T47D (cell line): ENCODE data around the gene PAFAH2.
"Not testable (repeated sequence)": the region's sequence is repeated elsewhere in the genome, so short reads cannot be mapped to it uniquely, and the experiment has no call there.

Experiments
- DNase-seq, 2 experiments: peaks; one replicate each; pipeline versions ENCODE4 v3.0.0 to v3.0.0-alpha.2; 2011 to 2012; ENCODE audit warnings: low read depth in 1 of 2, low spot score in 1 of 2
- JUND ChIP-seq: IDR thresholded peaks from 2 replicates; pipeline ENCODE4 v1.6.1; 2012; ENCODE audit warnings: low read depth
- in situ Hi-C: cut with HindIII; loops from 2 replicates; pipeline ENCODE4 v1.10.0; 2016; ENCODE audit warnings: low sequenced_read_pairs, low pct_unique_long_range_greater_than_20kb

PAFAH2 gene

GRCh38 chr1:25936947-25937346 is 60.9 kb downstream of the PAFAH2 start:
- no peak for TF ChIP-seq JUND
- no peak for DNase-seq
- in situ Hi-C loops, result no loop called here

- in situ Hi-C loops, result no loop called here
- no peak for DNase-seq
- TF ChIP-seq JUND, result no peak
Observed at GRCh38 chr1:25933479-25934365, 64.1 kb downstream of the PAFAH2 start.

GRCh38 chr1:25932811-25933400 is 65.0 kb downstream of the PAFAH2 start:
- DNase-seq, result not testable (repeated sequence)

GRCh38 chr1:25932321-25932720 is 65.5 kb downstream of the PAFAH2 start:
- in situ Hi-C loops, result no loop called here
- DNase-seq, result no peak
- TF ChIP-seq JUND, result no peak

More at GRCh38 chr1:25932811-25933400, 65.0 kb downstream of the PAFAH2 start:
- in situ Hi-C loops, result not testable (repeated sequence)

- no peak for TF ChIP-seq JUND
- DNase-seq, result no peak
- in situ Hi-C loops, result no loop called here
Observed at GRCh38 chr1:25929016-25929415, 68.8 kb downstream of the PAFAH2 start.

- TF ChIP-seq JUND, result no peak
- in situ Hi-C loops, result no loop called here
- no peak for DNase-seq
Observed at GRCh38 chr1:25927521-25928265, 70.2 kb downstream of the PAFAH2 start.

- no peak for DNase-seq
- in situ Hi-C loops, result no loop called here
- no peak for TF ChIP-seq JUND
Observed at GRCh38 chr1:25926731-25927496, 70.9 kb downstream of the PAFAH2 start.

- in situ Hi-C loops, result no loop called here
- no peak for TF ChIP-seq JUND
- no peak for DNase-seq
Observed at GRCh38 chr1:25924454-25924853, 73.4 kb downstream of the PAFAH2 start.

GRCh38 chr1:25922971-25923552 is 74.8 kb downstream of the PAFAH2 start:
- DNase-seq, result peak in 1 of 2 experiments; percentile 25

GRCh38 chr1:25922056-25922970 is 75.5 kb downstream of the PAFAH2 start:
- DNase-seq, result no peak
- in situ Hi-C loops, result no loop called here
- no peak for TF ChIP-seq JUND

More at GRCh38 chr1:25922971-25923552, 74.8 kb downstream of the PAFAH2 start:
- in situ Hi-C loops, result no loop called here
- TF ChIP-seq JUND, result no peak

- TF ChIP-seq JUND, result no peak
- in situ Hi-C loops, result no loop called here
- no peak for DNase-seq
Observed at GRCh38 chr1:25918615-25919014, 79.2 kb downstream of the PAFAH2 start.
